Measurements from ENCODE around the gene LAMC1.

The LAMC1 gene

GRCh38 chr1:183023146-183023600 lies at the start of gene LAMC1:
LAMC1 (plus strand) TSS chr1:183023420; CDS start chr1:183023717, 297 bp downstream.
- in situ Hi-C loops (cut with MboI; ENCODE audit: low sequenced_read_pairs): no loop called here

- in situ Hi-C loops (cut with MboI; ENCODE audit: low sequenced_read_pairs): loop anchor here (25.0 kb wide), 1 partner anchor 238 kb away; no protein-coding TSS in a partner anchor
These were observed 48.6 kb upstream of the LAMC1 start for GRCh38 chr1:182974506-182975191.

GRCh38 chr1:182977480-182977879 lies 45.7 kb upstream of the LAMC1 start:
- in situ Hi-C loops (cut with MboI; ENCODE audit: low sequenced_read_pairs): no loop called here

GRCh38 chr1:182978151-182978853 lies 44.9 kb upstream of the LAMC1 start:
- in situ Hi-C loops (cut with MboI; ENCODE audit: low sequenced_read_pairs): no loop called here

GRCh38 chr1:182984138-182984537 lies 39.1 kb upstream of the LAMC1 start:
- in situ Hi-C loops (cut with MboI; ENCODE audit: low sequenced_read_pairs): no loop called here

GRCh38 chr1:182984621-182985020 lies 38.6 kb upstream of the LAMC1 start:
- in situ Hi-C loops (cut with MboI; ENCODE audit: low sequenced_read_pairs): no loop called here

- in situ Hi-C loops (cut with MboI; ENCODE audit: low sequenced_read_pairs): no loop called here
These were observed 37.3 kb upstream of the LAMC1 start for GRCh38 chr1:182985876-182986275.

- in situ Hi-C loops (cut with MboI; ENCODE audit: low sequenced_read_pairs): no loop called here
These were observed 32.6 kb upstream of the LAMC1 start for GRCh38 chr1:182990413-182991144.

- in situ Hi-C loops (cut with MboI; ENCODE audit: low sequenced_read_pairs): no loop called here
These were observed 29.5 kb upstream of the LAMC1 start for GRCh38 chr1:182993746-182994145.

GRCh38 chr1:182995894-182996293 lies 27.3 kb upstream of the LAMC1 start:
- in situ Hi-C loops (cut with MboI; ENCODE audit: low sequenced_read_pairs): no loop called here

- in situ Hi-C loops (cut with MboI; ENCODE audit: low sequenced_read_pairs): no loop called here
These were observed 26.4 kb upstream of the LAMC1 start for GRCh38 chr1:182996816-182997215.

- in situ Hi-C loops (cut with MboI; ENCODE audit: low sequenced_read_pairs): no loop called here
These were observed 24.7 kb upstream of the LAMC1 start for GRCh38 chr1:182998482-182998881.

- in situ Hi-C loops (cut with MboI; ENCODE audit: low sequenced_read_pairs): no loop called here
These were observed 22.9 kb upstream of the LAMC1 start for GRCh38 chr1:183000167-183000962.

GRCh38 chr1:183002267-183002666 lies 21.0 kb upstream of the LAMC1 start:
- in situ Hi-C loops (cut with MboI; ENCODE audit: low sequenced_read_pairs): no loop called here

- in situ Hi-C loops (cut with MboI; ENCODE audit: low sequenced_read_pairs): no loop called here
These were observed 20.4 kb upstream of the LAMC1 start for GRCh38 chr1:183002797-183003196.

- in situ Hi-C loops (cut with MboI; ENCODE audit: low sequenced_read_pairs): no loop called here
These were observed 20.0 kb upstream of the LAMC1 start for GRCh38 chr1:183003203-183003602.

GRCh38 chr1:183004141-183004540 lies 19.1 kb upstream of the LAMC1 start:
- in situ Hi-C loops (cut with MboI; ENCODE audit: low sequenced_read_pairs): no loop called here

- in situ Hi-C loops (cut with MboI; ENCODE audit: low sequenced_read_pairs): no loop called here
These were observed 11.4 kb upstream of the LAMC1 start for GRCh38 chr1:183011859-183012258.

GRCh38 chr1:183012301-183012994 lies 10.8 kb upstream of the LAMC1 start:
- in situ Hi-C loops (cut with MboI; ENCODE audit: low sequenced_read_pairs): no loop called here

- in situ Hi-C loops (cut with MboI; ENCODE audit: low sequenced_read_pairs): no loop called here
These were observed 4.0 kb upstream of the LAMC1 start for GRCh38 chr1:183019139-183019740.
